Urinary bladder (tissue), 4 donors: ENCODE results near the gene LPAR2. TPM values are rescaled to one million over a fixed set of nuclear protein-coding genes. Genes with fewer than 3 reads are reported as not detected.
"Not testable (repeated sequence)": the region's sequence is repeated elsewhere in the genome, so short reads cannot be mapped to it uniquely, and the experiment has no call there.

Experiments
- DNase-seq: peaks from one replicate; pipeline ENCODE4 v3.0.0-alpha.2; 2015; ENCODE audit errors: extremely low spot score
- H3K27ac ChIP-seq: one replicate; pipeline ENCODE4 v1.5.1; 2013; ENCODE audit warnings: low read depth, mild to moderate bottlenecking, moderate library complexity
- H3K36me3 ChIP-seq: one replicate; pipeline ENCODE4 v1.6.1; 2013; ENCODE audit warnings: mild to moderate bottlenecking, moderate library complexity; ENCODE audit not compliant: insufficient read depth
- H3K4me1 ChIP-seq: one replicate; pipeline ENCODE4 v1.6.1; 2013; ENCODE audit warnings: mild to moderate bottlenecking, moderate library complexity; ENCODE audit not compliant: insufficient read depth
- H3K4me3 ChIP-seq: one replicate; pipeline ENCODE4 v1.5.1; 2013; ENCODE audit warnings: low read depth, low read length
- WGBS: extraction: QIAGEN DNeasy Blood & Tissue Kit; methylation state at CpG from one replicate; pipeline ENCODE4 v1.1.7; 2013; 5-methylcytosine and 5-hydroxymethylcytosine counted together
- polyA plus RNA-seq: library from polyadenylated mRNA; stranded (reverse); fragments of 200-250 nt; gene quantifications from one replicate; pipeline ENCODE4 v1.2.3, GENCODE V29; 2013
- total RNA-seq: library from RNA; depleted of rRNA; stranded (reverse); fragments of >200 nt; gene quantifications from one replicate; pipeline ENCODE4 v1.2.3, GENCODE V29; 2014
- donor health status: healthy with polysubstance abuse.
- donor health status: healthy.

LPAR2 gene
- total and polyA plus RNA-seq, 2 donors: 4.1 to 4.9 TPM

- Histone ChIP-seq H3K36me3 (no peaks in the 10 kb centered on the region), H3K4me1 (no peaks in the 10 kb centered on the region), H3K27ac (no peak overlapping the region), H3K4me3 (no peak overlapping the region)
- DNase-seq: no peak
- WGBS: 88% methylated on average over 10 of the region's 10 CpGs
Observed at GRCh38 chr19:19610376-19611202, 17.4 kb downstream of the LPAR2 start.

- H3K36me3 ChIP-seq, H3K4me1 ChIP-seq, H3K27ac ChIP-seq, H3K4me3 ChIP-seq, DNase-seq: not testable (repeated sequence)
- 93% methylated on average over 8 of the region's 8 CpGs for WGBS
Observed at GRCh38 chr19:19606686-19607085, 21.3 kb downstream of the LPAR2 start.

- H3K36me3 ChIP-seq: no peaks in the 10 kb centered on the region
- 76% methylated on average over 1 of the region's 1 CpG for WGBS
- DNase-seq: no peak
- no peak overlapping the region for H3K27ac ChIP-seq
- no peaks in the 10 kb centered on the region for H3K4me1 ChIP-seq
- H3K4me3 ChIP-seq: no peak overlapping the region
Observed at GRCh38 chr19:19606021-19606420, 22.0 kb downstream of the LPAR2 start.

GRCh38 chr19:19602713-19603324 lies 25.2 kb downstream of the LPAR2 start:
- Histone ChIP-seq H3K4me3 (no peak overlapping the region), H3K4me1 (no peaks in the 10 kb centered on the region), H3K27ac (no peak overlapping the region), H3K36me3 (no peaks in the 10 kb centered on the region)
- DNase-seq: no peak
- WGBS: 79% methylated on average over 3 of the region's 3 CpGs

- Histone ChIP-seq H3K4me3 (no peak overlapping the region), H3K27ac (no peak overlapping the region), H3K36me3 (no peaks in the 10 kb centered on the region), H3K4me1 (no peaks in the 10 kb centered on the region)
- DNase-seq: no peak
- WGBS: 75% methylated on average over 9 of the region's 9 CpGs
Observed at GRCh38 chr19:19602136-19602712, 25.8 kb downstream of the LPAR2 start.

- Histone ChIP-seq H3K27ac (no peak overlapping the region), H3K4me1 (no peaks in the 10 kb centered on the region), H3K36me3 (no peaks in the 10 kb centered on the region), H3K4me3 (no peak overlapping the region)
- DNase-seq: no peak
- WGBS: 86% methylated on average over 1 of the region's 1 CpG
Observed at GRCh38 chr19:19600793-19601330, 27.2 kb downstream of the LPAR2 start.

GRCh38 chr19:19598728-19599451 lies 29.1 kb downstream of the LPAR2 start:
- DNase-seq, H3K4me1 ChIP-seq, H3K36me3 ChIP-seq, H3K27ac ChIP-seq, H3K4me3 ChIP-seq: not testable (repeated sequence)
- 90% methylated on average over 20 of the region's 20 CpGs for WGBS

GRCh38 chr19:19597809-19598306 lies 30.2 kb downstream of the LPAR2 start:
- Histone ChIP-seq H3K36me3 (no peaks in the 10 kb centered on the region), H3K4me3 (no peak overlapping the region), H3K4me1 (no peaks in the 10 kb centered on the region), H3K27ac (no peak overlapping the region)
- no peak for DNase-seq
- 82% methylated on average over 8 of the region's 8 CpGs for WGBS

- WGBS: 59% methylated on average over 8 of the region's 8 CpGs
- Histone ChIP-seq H3K4me3 (no peak overlapping the region), H3K36me3 (no peaks in the 10 kb centered on the region), H3K4me1 (peaks cover 3% of the 10 kb centered on the region), H3K27ac (peak overlapping the region; percentile 35)
- DNase-seq: peak; percentile 80
Observed at GRCh38 chr19:19595171-19595701, 32.8 kb downstream of the LPAR2 start.

GRCh38 chr19:19594381-19594780 lies 33.6 kb downstream of the LPAR2 start:
- Histone ChIP-seq H3K36me3 (no peaks in the 10 kb centered on the region), H3K27ac (no peak overlapping the region), H3K4me1 (peaks cover 3% of the 10 kb centered on the region), H3K4me3 (no peak overlapping the region)
- 93% methylated on average over 4 of the region's 4 CpGs for WGBS
- DNase-seq: no peak

GRCh38 chr19:19592690-19593089 lies 35.3 kb downstream of the LPAR2 start:
- Histone ChIP-seq H3K27ac (no peak overlapping the region), H3K36me3 (no peaks in the 10 kb centered on the region), H3K4me3 (no peak overlapping the region), H3K4me1 (peaks cover 3% of the 10 kb centered on the region)
- WGBS: 93% methylated on average over 10 of the region's 10 CpGs
- no peak for DNase-seq

- Histone ChIP-seq H3K27ac (no peak overlapping the region), H3K4me3 (no peak overlapping the region), H3K4me1 (peaks cover 3% of the 10 kb centered on the region), H3K36me3 (no peaks in the 10 kb centered on the region)
- peak; percentile 48 for DNase-seq
- 36% methylated on average over 13 of the region's 13 CpGs for WGBS
Observed at GRCh38 chr19:19591133-19591825, 36.7 kb downstream of the LPAR2 start.
